B cell (primary cell): ENCODE data around the gene PSENEN. TPM values are rescaled to one million over a fixed set of nuclear protein-coding genes. Genes with fewer than 3 reads are reported as not detected.
A peak's percentile ranks its signal among the peaks of the same experiment; 100 is the strongest.

Experiments used
- ATAC-seq: fragments of 200-7000 bp; cut with Tn5 transposase; one replicate; pipeline ENCODE4 v1.10.0; 2021; ENCODE audit warnings: low read depth, mild to moderate bottlenecking, moderate number of reproducible peaks, moderate library complexity
- CTCF ChIA-PET: fragments of 350-600 bp; sonication (Branson Sonifier 250); formaldehyde crosslinking; loops from one replicate; lab custom pipeline; 2021; ENCODE audit warnings: antibody characterized with exemption, inconsistent platforms; lab: Charles Lee
- POLR2A ChIA-PET: fragments of 350-600 bp; sonication (Branson Sonifier 250); formaldehyde crosslinking; loops from one replicate; lab custom pipeline; 2021; ENCODE audit warnings: antibody characterized with exemption; lab: Charles Lee
- DNase-seq: peaks from one replicate; pipeline ENCODE4 v3.0.0; 2013
- H2AFZ ChIP-seq: 2 replicates; pipeline ENCODE4 v1.6.1; 2012; ENCODE audit warnings: mild to moderate bottlenecking, low read depth, low read length; ENCODE audit not compliant: insufficient read depth, poor library complexity, severe bottlenecking
- H3K27ac ChIP-seq, 2 donors: 1 replicate in 1 of 2; 2 replicates in 1 of 2; pipeline ENCODE4 v1.5.1; 2012 to 2013; ENCODE audit warnings: low read length in 2 of 2, mild to moderate bottlenecking in 2 of 2, moderate library complexity in 1 of 2
- H3K27me3 ChIP-seq, 4 experiments: fragments of 200-600 bp in 1 of 4; sonication (generic) in 1 of 4; replicated peaks in 1 of 4; 1 replicate in 2 of 4; 2 replicates in 2 of 4; pipeline versions ENCODE4 v1.6.1 to v1.7.0; 2013 to 2016; ENCODE audit warnings: low read length in 3 of 4, mild to moderate bottlenecking in 2 of 4, mixed read lengths in 1 of 4, moderate library complexity in 1 of 4; ENCODE audit not compliant: insufficient read depth in 4 of 4, control insufficient read depth in 3 of 4; ENCODE audit errors: control extremely low read depth in 1 of 4
- H3K36me3 ChIP-seq, 2 experiments: replicated peaks in 1 of 2; 1 replicate in 1 of 2; 2 replicates in 1 of 2; pipeline versions ENCODE4 v1.6.1 to v1.7.1; 2013; ENCODE audit warnings: low read length in 1 of 2; ENCODE audit not compliant: insufficient read depth in 2 of 2, control insufficient read depth in 1 of 2; ENCODE audit errors: control extremely low read depth in 1 of 2, extremely low read depth in 1 of 2
- H3K4me1 ChIP-seq, 2 donors: fragments of 200-600 bp in 1 of 2; sonication (generic) in 1 of 2; 1 replicate in 1 of 2; 2 replicates in 1 of 2; pipeline versions ENCODE4 v1.5.1 to v1.6.1; 2013 to 2017; ENCODE audit warnings: low read length in 2 of 2; ENCODE audit not compliant: control insufficient read depth in 2 of 2, insufficient read depth in 2 of 2
- H3K4me2 ChIP-seq: replicated peaks from 2 replicates; pipeline ENCODE3; 2012; ENCODE audit warnings: mild to moderate bottlenecking, low read depth, low read length; ENCODE audit not compliant: poor library complexity, severe bottlenecking
- H3K4me3 ChIP-seq, 5 experiments: fragments of 200-600 bp in 1 of 5; sonication (generic) in 1 of 5; 1 replicate in 3 of 5; 2 replicates in 2 of 5; pipeline versions ENCODE4 v1.5.1 to v1.7.0; 2011 to 2016; ENCODE audit warnings: low read length in 4 of 5, mild to moderate bottlenecking in 4 of 5, low read depth in 2 of 5, control low read depth in 1 of 5, moderate library complexity in 1 of 5; ENCODE audit not compliant: insufficient read depth in 1 of 5; ENCODE audit errors: control extremely low read depth in 1 of 5, extremely low read depth in 1 of 5
- H3K79me2 ChIP-seq: fragments of 200-600 bp; sonication (generic); one replicate; pipeline ENCODE4 v1.6.0; 2016; ENCODE audit warnings: low read length; ENCODE audit not compliant: control insufficient read depth, insufficient read depth
- H3K9ac ChIP-seq: fragments of 200-600 bp; sonication (generic); 2 replicates; pipeline ENCODE4 v1.6.1; 2017; ENCODE audit warnings: mild to moderate bottlenecking, low read length, moderate library complexity
- H3K9me3 ChIP-seq, 3 donors: one replicate each; pipeline versions ENCODE4 v1.6.1 to v1.7.1; 2013; ENCODE audit warnings: low read length in 2 of 3; ENCODE audit not compliant: control insufficient read depth in 2 of 3, insufficient read depth in 1 of 3; ENCODE audit errors: control extremely low read depth in 1 of 3
- H4K20me1 ChIP-seq: 2 replicates; pipeline ENCODE4 v1.6.0; 2012; ENCODE audit warnings: mild to moderate bottlenecking, low read length; ENCODE audit not compliant: insufficient read depth, control insufficient read depth, poor library complexity, severe bottlenecking
- H3K27ac Mint-ChIP-seq: one replicate; pipeline ENCODE4 v1.8.0; 2021; ENCODE audit warnings: mixed read lengths
- H3K27me3 Mint-ChIP-seq: one replicate; pipeline ENCODE4 v1.8.0; 2021; ENCODE audit warnings: mixed read lengths
- H3K4me1 Mint-ChIP-seq: one replicate; pipeline ENCODE4 v1.8.0; 2021; ENCODE audit warnings: mixed read lengths
- H3K4me3 Mint-ChIP-seq: one replicate; pipeline ENCODE4 v1.8.0; 2021; ENCODE audit warnings: mixed read lengths
- H3K9me3 Mint-ChIP-seq: one replicate; pipeline ENCODE4 v1.8.0; 2022; ENCODE audit warnings: mixed read lengths; ENCODE audit not compliant: insufficient read depth
- CTCF ChIP-seq: fragments of 200-600 bp; IDR thresholded peaks from one replicate; pipeline ENCODE4 v1.8.0; 2022; ENCODE audit warnings: antibody characterized with exemption, mild to moderate bottlenecking
- EZH2 ChIP-seq: IDR thresholded peaks from 2 replicates; pipeline ENCODE4 v1.6.1; 2012; ENCODE audit warnings: borderline replicate concordance, low read depth, mild to moderate bottlenecking, moderate library complexity, low read length; ENCODE audit not compliant: insufficient read depth, poor library complexity, severe bottlenecking
- WGBS: methylation state at CpG from one replicate; pipeline ENCODE4 v1.1.5; 2013; ENCODE audit warnings: missing lambda C conversion rate; ENCODE audit not compliant: insufficient coverage; 5-methylcytosine and 5-hydroxymethylcytosine counted together
- intact Hi-C: fragments of 100-400 bp; cut with micrococcal nuclease; formaldehyde crosslinking; loops from one replicate; pipeline ENCODE4 v1.10.0; 2022
- polyA plus RNA-seq: library from polyadenylated mRNA; depleted of rRNA; stranded (reverse); fragments of >200 nt; gene quantifications from 2 replicates; pipeline ENCODE4 v1.2.3, GENCODE V29; 2012
- total RNA-seq, 2 donors: library from RNA; stranded (reverse); fragments of 120-200 nt in 1 of 2; gene quantifications; 1 replicate in 1 of 2; 2 replicates in 1 of 2; pipeline versions ENCODE4 v1.2.3 to v1.2.4, GENCODE V29; 2013 to 2022

PSENEN gene
- total and polyA plus RNA-seq, 2 donors (not counting 1 experiment from before 2014, with no cell fraction given): 17.7 to 36.4 TPM

- Histone ChIP-seq H4K20me1 (no peaks in the 10 kb centered on the region), H3K36me3 (no peaks in the 10 kb centered on the region), H3K27me3 (no peaks in the 10 kb centered on the region), H2AFZ (no peak overlapping the region), H3K9me3 (no peaks in the 10 kb centered on the region), H3K79me2 (peaks cover 4% of the 10 kb centered on the region), H3K4me2 (no peak overlapping the region), H3K4me1 (peaks cover 10 to 16% of the 10 kb centered on the region in 2 donors), H3K27ac (no peak overlapping the region), H3K9ac (no peak overlapping the region), H3K4me3 (no peak overlapping the region)
- peak overlapping the region; percentile 5 for H3K4me3 Mint-ChIP-seq
- peaks cover 11% of the 10 kb centered on the region for H3K4me1 Mint-ChIP-seq
- intact Hi-C loops: no loop called here
- no peak overlapping the region for H3K27ac Mint-ChIP-seq
- TF ChIP-seq EZH2: no peak
- no peak for TF ChIP-seq CTCF
- no peaks in the 10 kb centered on the region for H3K9me3 Mint-ChIP-seq
- WGBS: 88% methylated on average over 7 of the region's 9 CpGs
- ChIA-PET CTCF (interaction anchor here (0.6 kb wide), 1 partner anchor 141 kb away, joined by 3 read pairs; no protein-coding TSS in a partner anchor), POLR2A (no interaction called here)
- H3K27me3 Mint-ChIP-seq: no peaks in the 10 kb centered on the region
- ATAC-seq (no peak), DNase-seq (no peak)
These were observed 27.8 kb downstream of the PSENEN start for GRCh38 chr19:35773020-35773806.
